HG03108 (cell line): Measurements from ENCODE around the gene ABHD1.

ENCODE experiments used
- ATAC-seq: cut with Tn5 transposase; IDR thresholded peaks from one replicate; pipeline ENCODE4 v1.9.1; 2021; ENCODE audit warnings: moderate library complexity; ENCODE audit not compliant: unreplicated experiment

The ABHD1 gene

GRCh38 chr2:27086724-27087593 is 36.7 kb upstream of the ABHD1 start, which contains the start of gene KHK:
KHK (plus strand) TSS chr2:27086772; CDS start chr2:27087260, 488 bp downstream.
- no peak for ATAC-seq

- no peak for ATAC-seq
Measured at GRCh38 chr2:27087823-27088410, 35.7 kb upstream of the ABHD1 start.

DNA sequence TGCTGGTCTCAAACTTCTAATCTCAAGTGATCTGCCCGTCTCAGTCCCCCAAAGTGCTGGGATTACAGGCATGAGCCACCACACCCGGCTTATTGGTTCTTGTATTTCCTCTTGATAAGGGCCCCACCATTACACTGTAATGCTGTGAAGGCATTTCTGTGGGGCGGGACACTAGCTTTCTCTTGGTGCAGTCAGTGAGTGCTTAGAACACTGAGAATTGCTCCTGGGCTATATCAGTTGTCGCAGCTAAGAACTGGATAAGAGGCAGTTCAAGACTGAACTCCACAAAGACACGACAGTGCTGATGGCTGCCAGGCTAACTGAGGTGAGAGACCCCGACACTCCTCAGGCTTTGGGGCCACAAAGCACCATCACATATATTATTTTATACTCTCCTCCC is 35.0 kb upstream of the ABHD1 start:
- no peak for ATAC-seq

DNA sequence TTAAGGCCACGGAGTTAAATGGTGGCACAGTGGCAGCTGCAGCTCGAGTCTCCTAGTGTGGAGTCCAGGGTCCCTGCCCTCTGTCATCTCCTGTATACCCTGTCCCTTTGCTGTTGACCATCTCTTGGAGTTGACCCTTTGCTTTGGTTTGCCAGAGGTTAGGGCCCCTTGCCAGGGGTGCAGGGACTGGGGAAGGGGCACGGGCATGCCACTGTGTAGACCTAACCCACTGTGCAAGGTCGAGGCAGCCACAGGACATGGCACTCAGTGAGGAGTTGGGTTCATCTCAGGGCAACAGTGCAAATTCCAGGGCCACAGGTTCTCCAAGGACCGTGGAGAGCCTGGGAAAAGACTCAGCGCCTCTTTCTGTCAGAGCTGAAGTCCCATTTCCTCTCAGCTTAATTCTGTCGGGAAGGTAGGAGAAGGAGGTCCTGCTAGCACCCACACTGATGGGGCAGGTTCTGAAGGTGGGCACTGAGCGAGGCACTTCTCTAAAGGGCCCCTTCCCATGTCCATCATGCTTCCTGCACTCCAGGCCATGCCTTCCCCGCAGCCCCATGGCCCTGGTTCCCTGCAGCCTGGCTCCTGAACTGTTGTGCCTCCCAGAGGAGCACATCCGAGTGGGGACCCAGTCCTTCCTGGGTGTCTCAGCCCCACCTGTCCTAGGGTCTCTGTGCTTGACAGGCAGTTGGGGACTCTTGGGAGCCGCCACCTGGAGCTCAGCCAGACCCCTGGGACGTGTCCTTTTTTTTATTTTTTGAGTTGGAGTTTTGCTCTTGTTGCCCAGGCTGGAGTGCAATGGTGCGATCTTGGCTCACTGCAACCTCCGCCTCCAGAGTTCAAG is 34.3 kb upstream of the ABHD1 start:
- no peak for ATAC-seq

DNA sequence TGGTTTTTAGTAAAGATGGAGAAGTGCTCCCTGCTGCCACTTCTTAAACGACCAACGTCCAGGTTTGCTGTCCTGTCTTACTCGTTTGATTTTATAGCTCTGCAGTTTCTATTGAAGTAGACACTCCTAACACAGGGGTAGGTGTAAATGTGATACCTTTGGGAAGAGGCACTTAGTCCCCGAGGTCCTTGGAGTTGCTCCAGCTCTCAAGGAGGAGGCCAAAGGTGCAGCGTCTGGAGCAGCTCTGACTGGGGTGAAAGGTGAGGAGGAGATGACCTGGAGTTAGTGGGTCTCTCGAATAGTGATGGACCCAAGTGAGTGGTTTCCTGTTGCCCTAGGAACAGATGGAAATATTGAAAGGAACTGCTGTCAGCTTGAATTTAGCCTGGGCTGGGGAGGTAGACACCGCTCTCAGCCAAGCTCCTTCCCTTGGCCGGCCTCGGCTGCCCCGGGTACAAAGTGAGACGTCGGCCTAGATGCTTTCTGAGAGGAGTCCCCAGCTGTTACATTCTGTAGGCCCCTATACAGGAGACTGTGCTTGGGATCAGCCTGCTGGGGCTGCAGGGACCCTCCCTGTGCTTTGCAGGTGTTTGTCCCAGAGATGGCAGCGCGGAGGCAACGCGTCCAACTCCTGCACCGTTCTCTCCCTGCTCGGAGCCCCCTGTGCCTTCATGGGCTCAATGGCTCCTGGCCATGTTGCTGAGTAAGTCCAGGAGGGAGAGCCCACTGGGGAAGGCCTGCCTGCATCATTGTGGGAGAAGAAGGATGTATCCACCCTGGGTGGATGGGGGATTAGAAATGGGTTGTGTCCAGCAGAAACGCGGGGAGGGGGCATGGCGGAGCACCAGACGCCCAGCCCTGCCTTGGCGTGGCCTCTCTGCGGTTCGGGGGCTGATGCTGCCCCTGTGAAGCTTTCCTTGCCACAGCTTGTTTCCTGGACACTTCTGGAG is 31.6 kb upstream of the ABHD1 start:
- ATAC-seq: no peak

GRCh38 chr2:27092696-27093429 is 30.8 kb upstream of the ABHD1 start:
- no peak for ATAC-seq

- ATAC-seq: no peak
Measured at GRCh38 chr2:27093430-27094352, 29.9 kb upstream of the ABHD1 start.

DNA sequence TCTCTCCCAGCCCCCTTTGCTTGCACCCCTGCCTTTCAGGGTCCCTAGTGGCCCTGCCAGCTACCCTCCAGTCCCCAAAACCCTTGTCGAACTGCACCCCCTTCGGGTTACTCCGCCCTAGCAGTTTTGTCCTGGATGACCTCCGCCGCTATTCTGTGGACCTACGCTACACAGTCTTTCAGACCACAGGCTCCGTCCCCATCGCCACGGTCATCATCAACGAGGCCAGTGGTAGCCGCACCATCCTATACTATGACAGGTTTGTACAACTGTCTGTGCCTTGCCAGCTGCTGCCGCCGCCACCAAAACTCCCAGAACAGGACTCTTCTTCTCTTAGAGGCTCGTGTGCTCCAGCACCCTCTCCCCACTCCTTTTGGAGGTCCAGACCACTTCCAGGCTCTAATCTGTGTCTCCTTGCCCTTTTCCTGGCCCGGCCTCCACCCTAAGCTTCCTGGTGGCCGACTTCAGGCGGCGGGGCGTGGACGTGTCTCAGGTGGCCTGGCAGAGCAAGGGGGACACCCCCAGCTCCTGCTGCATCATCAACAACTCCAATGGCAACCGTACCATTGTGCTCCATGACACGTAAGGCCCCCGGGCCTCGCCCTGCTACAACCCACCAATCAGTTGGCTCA is 29.1 kb upstream of the ABHD1 start:
- ATAC-seq: no peak

DNA sequence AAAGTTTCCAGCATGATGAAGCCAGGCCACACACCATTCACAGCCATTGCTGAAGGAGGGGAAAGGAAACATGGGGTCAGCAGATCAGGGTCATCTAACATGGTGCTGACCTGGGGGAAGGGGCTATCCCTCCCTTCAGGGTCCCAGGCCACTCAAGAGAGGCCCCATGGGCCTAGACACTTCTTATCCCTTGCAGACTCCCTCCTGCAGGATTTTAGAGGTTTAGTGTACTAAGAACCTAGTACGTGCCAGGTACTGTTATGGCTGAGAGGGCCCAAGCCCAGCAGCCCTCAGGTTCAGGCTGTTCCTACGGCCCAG is 28.2 kb upstream of the ABHD1 start:
- ATAC-seq: no peak

DNA sequence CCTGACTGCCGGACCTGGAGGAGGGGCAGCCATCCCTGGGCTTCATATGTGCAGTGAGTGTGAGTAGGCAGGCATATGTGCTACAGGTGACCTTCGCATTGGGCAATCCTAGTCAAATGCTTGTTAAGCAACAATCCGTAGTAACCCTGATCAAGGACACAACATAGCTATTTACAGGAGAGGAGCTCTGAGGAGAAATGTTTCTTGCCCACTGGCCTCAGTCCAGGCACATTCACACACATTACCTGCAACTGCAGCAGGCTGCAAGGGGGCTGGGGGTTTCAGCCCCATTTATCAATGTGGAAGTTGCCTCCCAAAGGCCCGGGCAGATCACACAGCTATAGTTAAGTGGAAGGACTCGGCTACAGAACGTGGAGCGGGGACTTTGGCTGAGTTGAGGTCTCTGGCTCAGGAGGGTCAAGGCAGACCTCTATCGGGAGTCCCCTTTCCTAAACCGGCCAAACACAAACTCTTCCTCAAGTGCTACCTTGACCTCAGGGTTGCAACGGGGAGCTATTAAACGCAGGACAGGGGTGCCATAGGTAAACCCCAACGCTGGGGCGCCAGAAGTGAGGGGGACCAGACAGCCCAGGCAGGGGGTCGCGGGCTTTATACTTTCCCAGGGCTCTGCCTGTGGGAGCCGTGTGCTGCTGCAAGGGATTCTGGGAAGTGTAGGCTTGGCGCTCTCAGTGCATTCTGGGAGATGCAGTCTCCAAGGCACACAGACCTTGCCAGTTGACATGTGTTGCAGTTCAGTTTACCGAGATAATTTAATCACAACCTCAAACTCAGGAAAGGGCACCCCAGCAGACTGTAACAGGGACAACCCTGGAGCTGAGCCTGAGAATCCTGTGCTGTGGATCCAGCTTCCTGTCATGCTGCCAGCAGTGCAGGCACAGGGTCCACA is 27.6 kb upstream of the ABHD1 start:
- ATAC-seq: no peak

DNA sequence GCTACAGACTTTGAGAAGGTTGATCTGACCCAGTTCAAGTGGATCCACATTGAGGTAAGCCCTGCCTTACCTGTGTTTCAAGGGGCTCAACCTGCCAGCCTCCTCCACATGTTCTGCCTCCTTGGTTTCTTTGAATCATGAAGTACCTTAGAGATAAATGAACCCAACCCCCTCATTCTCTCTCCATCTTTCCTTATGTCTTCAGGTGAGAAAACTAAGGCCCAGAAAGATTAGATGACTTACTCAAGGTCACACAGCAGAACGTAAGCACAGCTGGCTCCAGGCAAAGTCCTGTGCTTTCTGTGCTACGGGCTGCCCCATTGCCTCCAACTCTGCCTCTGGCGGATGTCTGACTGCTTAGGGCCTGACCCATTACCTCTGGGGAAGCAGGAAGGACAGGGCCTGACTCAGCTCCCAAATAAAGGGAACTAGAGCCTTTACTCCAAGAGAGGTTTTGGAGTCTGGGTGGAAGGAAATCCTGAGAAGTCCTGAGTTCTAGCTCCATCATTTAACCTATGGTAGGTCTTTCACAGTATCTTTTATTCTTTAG is 26.8 kb upstream of the ABHD1 start:
- no peak for ATAC-seq

DNA sequence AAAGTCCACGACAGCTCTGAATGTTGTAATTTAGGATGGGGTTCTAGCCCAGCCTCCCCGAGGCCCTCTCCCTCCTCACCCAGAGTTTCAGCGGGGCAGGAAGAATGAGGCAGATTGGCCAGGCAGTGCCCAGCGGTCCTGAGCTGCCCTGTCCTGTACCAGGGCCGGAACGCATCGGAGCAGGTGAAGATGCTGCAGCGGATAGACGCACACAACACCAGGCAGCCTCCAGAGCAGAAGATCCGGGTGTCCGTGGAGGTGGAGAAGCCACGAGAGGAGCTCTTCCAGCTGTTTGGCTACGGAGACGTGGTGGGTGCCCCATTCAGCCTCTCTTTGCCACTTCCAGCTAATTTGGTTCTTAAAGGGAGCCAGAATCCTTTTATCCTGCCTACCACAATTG is 26.3 kb upstream of the ABHD1 start:
- ATAC-seq: no peak

- ATAC-seq: no peak
Measured at GRCh38 chr2:27099334-27099955, 24.2 kb upstream of the ABHD1 start.

DNA sequence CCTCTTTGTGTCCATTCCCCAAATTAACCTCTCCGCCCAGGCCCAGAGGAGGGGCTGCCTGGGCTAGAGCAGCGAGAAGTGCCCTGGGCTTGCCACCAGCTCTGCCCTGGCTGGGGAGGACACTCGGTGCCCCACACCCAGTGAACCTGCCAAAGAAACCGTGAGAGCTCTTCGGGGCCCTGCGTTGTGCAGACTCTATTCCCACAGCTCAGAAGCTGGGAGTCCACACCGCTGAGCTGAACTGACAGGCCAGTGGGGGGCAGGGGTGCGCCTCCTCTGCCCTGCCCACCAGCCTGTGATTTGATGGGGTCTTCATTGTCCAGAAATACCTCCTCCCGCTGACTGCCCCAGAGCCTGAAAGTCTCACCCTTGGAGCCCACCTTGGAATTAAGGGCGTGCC is 23.6 kb upstream of the ABHD1 start:
- no peak for ATAC-seq

DNA sequence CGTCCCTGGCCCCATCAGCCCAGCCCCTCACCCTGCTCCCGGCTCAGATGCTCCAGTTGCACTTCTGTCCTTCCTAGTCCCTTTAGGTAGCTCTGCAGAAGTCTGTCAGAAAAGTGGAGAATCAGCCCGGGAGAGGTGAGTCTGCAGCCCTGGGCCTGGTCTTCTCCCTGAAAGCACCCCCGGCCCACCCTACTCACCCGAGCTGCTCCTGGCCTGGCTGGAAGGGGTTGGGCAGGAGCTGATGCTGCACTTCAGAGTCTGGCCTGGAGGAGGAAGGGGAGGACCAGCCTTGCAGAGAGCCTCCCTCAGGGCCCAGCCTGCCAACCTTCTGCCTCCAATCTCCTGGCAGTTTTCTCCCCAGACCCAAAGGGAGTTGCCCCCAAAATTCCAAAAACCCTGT is 21.3 kb upstream of the ABHD1 start:
- no peak for ATAC-seq

- no peak for ATAC-seq
Measured at GRCh38 chr2:27105981-27106380, 17.6 kb upstream of the ABHD1 start.

GRCh38 chr2:27108221-27108620 is 15.4 kb upstream of the ABHD1 start:
- no peak for ATAC-seq
